Astrocyte (in vitro differentiated cells and primary cell): ENCODE measurements around the gene GINS2.

Experiments
- EZH2 ChIP-seq: IDR thresholded peaks from 2 replicates; pipeline ENCODE4 v1.6.1; 2012; ENCODE audit warnings: mild to moderate bottlenecking, low read length, inconsistent platforms; ENCODE audit not compliant: insufficient read depth
- TF ChIP-seq, protein P1 (sequence below): IDR thresholded peaks from 2 replicates; pipeline ENCODE4 v1.5.1; 2011; ENCODE audit warnings: low read depth, mild to moderate bottlenecking, inconsistent platforms, low read length, moderate library complexity; ENCODE audit not compliant: insufficient read depth

DNA sequence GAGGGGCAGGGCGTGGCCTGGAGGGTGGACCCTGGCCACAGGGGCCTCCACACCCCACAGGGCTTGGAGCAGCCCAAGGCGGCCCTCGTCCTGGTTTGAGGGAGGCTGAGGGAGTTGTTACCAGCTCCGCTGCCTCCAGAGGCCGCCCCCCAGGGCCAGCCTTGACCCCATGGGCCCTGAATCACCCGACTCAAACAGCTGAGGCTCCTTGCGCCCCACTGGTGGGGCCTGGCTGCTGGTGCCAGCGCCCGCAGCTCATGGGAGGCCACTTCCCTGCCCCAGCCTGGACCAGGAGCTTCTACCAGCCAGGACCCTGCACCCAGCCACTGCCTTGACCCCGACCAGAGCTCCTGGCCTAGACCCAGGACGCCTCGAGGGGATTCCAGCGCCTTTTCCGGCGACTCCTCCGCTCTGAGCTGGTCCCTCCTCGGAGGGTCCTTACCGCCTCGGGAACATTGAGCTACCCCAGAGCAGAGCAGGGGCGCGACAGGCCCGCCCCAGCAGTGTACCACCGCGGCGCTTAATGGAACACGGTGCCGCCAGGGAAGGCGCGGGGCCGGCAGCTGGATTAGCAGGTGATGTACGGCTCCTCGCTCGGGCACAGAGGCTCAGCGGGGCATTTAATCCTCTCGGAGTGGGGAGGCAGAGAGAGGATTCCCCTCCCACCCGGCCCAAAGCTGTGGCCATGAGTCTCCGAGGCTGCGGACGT, 38.5 kb downstream of the GINS2 start:
- TF ChIP-seq, protein P1, sequence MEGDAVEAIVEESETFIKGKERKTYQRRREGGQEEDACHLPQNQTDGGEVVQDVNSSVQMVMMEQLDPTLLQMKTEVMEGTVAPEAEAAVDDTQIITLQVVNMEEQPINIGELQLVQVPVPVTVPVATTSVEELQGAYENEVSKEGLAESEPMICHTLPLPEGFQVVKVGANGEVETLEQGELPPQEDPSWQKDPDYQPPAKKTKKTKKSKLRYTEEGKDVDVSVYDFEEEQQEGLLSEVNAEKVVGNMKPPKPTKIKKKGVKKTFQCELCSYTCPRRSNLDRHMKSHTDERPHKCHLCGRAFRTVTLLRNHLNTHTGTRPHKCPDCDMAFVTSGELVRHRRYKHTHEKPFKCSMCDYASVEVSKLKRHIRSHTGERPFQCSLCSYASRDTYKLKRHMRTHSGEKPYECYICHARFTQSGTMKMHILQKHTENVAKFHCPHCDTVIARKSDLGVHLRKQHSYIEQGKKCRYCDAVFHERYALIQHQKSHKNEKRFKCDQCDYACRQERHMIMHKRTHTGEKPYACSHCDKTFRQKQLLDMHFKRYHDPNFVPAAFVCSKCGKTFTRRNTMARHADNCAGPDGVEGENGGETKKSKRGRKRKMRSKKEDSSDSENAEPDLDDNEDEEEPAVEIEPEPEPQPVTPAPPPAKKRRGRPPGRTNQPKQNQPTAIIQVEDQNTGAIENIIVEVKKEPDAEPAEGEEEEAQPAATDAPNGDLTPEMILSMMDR = no peak
- TF ChIP-seq EZH2 = no peak
